ENCODE data around the gene TMEM225. TPM values are rescaled to one million over a fixed set of nuclear protein-coding genes. Genes with fewer than 3 reads are reported as not detected.

TMEM225 gene
- total and polyA plus RNA-seq, 9 of the 15 experiments (the other 6 are each of a cell fraction or from before 2014, with no cell fraction given): not detected

DNA sequence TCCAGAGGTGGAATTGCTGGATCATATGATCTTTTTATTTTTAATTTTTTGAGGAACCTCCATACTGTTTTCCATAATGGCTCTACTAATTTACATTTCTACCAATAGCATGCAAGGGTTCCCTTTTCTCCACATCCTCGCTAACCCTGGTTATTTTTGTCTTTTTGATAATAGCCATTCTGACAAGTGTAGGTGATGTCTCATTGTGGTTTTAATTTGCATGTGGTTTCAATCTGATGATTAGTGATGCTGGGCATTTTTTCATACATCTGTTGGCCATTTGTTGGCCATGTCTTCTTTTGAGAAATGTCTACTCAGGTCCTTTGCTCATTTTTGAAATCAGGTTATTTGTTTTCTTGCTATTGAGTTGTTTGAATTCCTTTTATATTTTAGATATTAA is 38.6 kb upstream of the TMEM225 start:
- TF ChIP-seq CHCHD3 (CRISPR knock-in tag; IDR thresholded peaks at IDR 0.05) (no peak), TCFL5 (CRISPR knock-in tag; conservative IDR thresholded peaks at IDR 0.05) (no peak), ZNF609 (CRISPR knock-in tag; IDR thresholded peaks at IDR 0.05; ENCODE audit: borderline replicate concordance) (no peak), ZNF444 (CRISPR knock-in tag; IDR thresholded peaks at IDR 0.05) (no peak), YBX1 (IDR thresholded peaks at IDR 0.05) (no peak), CREM (IDR thresholded peaks at IDR 0.05; ENCODE audit: low read depth) (no peak), ARHGAP35 (IDR thresholded peaks at IDR 0.05; ENCODE audit: partially characterized antibody) (no peak), NBN (IDR thresholded peaks at IDR 0.05; ENCODE audit: low read depth) (no peak)
- CTCF ChIA-PET (ENCODE audit: low intra/inter-chr PET ratio): no interaction called here
- POLR2A ChIA-PET: no interaction called here
- ATAC-seq (no peak), FAIRE-seq (no peak), DNase-seq (ENCODE audit: extremely low read depth in 1 of 4, low spot score in 3 of 4) (no peak)
- intact Hi-C loops (cut with micrococcal nuclease): no loop called here
- Histone ChIP-seq H3K9ac (ENCODE audit: insufficient read depth in 1 of 2, low read depth in 2 of 2, low read length in 2 of 2) (no peak overlapping the region), H3K4me1 (replicated peaks in 1 of 2; ENCODE audit: control insufficient read depth in 2 of 2, insufficient read depth in 2 of 2, low read length in 2 of 2) (no peaks in the 10 kb centered on the region), H3K9me3 (replicated peaks; ENCODE audit: control insufficient read depth, insufficient read depth, low read depth, low read length) (no peaks in the 10 kb centered on the region), H2AFZ (ENCODE audit: low read depth, low read length) (no peak overlapping the region), H3K27ac (ENCODE audit: extremely low read depth, low read depth, low read length) (no peak overlapping the region), H3K27me3 (ENCODE audit: control insufficient read depth in 2 of 2, insufficient read depth in 2 of 2, low read length in 2 of 2) (no peaks in the 10 kb centered on the region), H4K20me1 (replicated peaks; ENCODE audit: control insufficient read depth, insufficient read depth, low read length) (no peaks in the 10 kb centered on the region), H3K79me2 (ENCODE audit: control insufficient read depth, insufficient read depth, low read length) (no peaks in the 10 kb centered on the region), H3K4me2 (ENCODE audit: insufficient read depth, low read length) (no peak overlapping the region), H3K36me3 (ENCODE audit: control insufficient read depth, insufficient read depth, low read length) (no peaks in the 10 kb centered on the region), H3K4me3 (no peak overlapping the region), H3K9me1 (ENCODE audit: control insufficient read depth, insufficient read depth, low read length) (no peaks in the 10 kb centered on the region)
- BruUV-seq (replicated peaks): no TSS peak
- in situ Hi-C loops (cut with MboI): no loop called here
- WGBS (ENCODE audit: insufficient coverage, low coverage, missing lambda C conversion rate): 0% methylated on average over 1 of the region's 1 CpG
